Lower leg skin (tissue), 3 donors: ENCODE results near the gene UST.

Experiments used
- CTCF ChIP-seq, 3 donors: fragments of 450-650 bp; IDR thresholded peaks; one replicate each; pipeline ENCODE4 v1.5.1; 2016; ENCODE audit warnings: antibody characterized with exemption in 3 of 3, mild to moderate bottlenecking in 3 of 3, moderate library complexity in 2 of 3
- POLR2A ChIP-seq, 2 donors: fragments of 450-650 bp; IDR thresholded peaks; one replicate each; pipeline ENCODE4 v1.6.1; 2016 to 2017; ENCODE audit warnings: antibody characterized with exemption in 2 of 2, mild to moderate bottlenecking in 1 of 2, moderate library complexity in 1 of 2

- TF ChIP-seq CTCF (IDR thresholded peaks at IDR 0.05) (no peak), POLR2A (IDR thresholded peaks at IDR 0.05) (no peak)
Observed at GRCh38 chr6:148965287-148965686, 218.5 kb downstream of the UST start.
